Astrocyte of the spinal cord (primary cell): ENCODE results near the gene CCL1.

Experiments
- DNase-seq: peaks from one replicate; pipeline ENCODE4 v3.0.0; 2011; ENCODE audit warnings: low read depth, low spot score
- H3K4me3 ChIP-seq: 2 replicates; pipeline ENCODE4 v1.5.1; 2011; ENCODE audit warnings: low read depth, mild to moderate bottlenecking, low read length, moderate library complexity
- CTCF ChIP-seq: IDR thresholded peaks from 2 replicates; pipeline ENCODE4 v1.5.1; 2012; ENCODE audit warnings: low read depth, mild to moderate bottlenecking, low read length, inconsistent platforms
- in situ Hi-C: cut with HindIII; loops from 2 replicates; pipeline ENCODE4 v1.10.0; 2017; ENCODE audit warnings: low sequenced_read_pairs

Gene CCL1

GRCh38 chr17:34377078-34377823, 14.2 kb upstream of the CCL1 start:
- DNase-seq = no peak
- H3K4me3 ChIP-seq = no peak overlapping the region
- in situ Hi-C loops = no loop called here
- no peak for TF ChIP-seq CTCF

- no peak for TF ChIP-seq CTCF
Observed at GRCh38 chr17:34375426-34375997, 12.5 kb upstream of the CCL1 start.

GRCh38 chr17:34374457-34374856, 11.4 kb upstream of the CCL1 start:
- no peak for TF ChIP-seq CTCF
- no peak overlapping the region for H3K4me3 ChIP-seq
- in situ Hi-C loops = loop anchor here (25.0 kb wide), 1 partner anchor 187 kb away; no protein-coding TSS in a partner anchor
- DNase-seq = no peak

More at GRCh38 chr17:34375426-34375997, 12.5 kb upstream of the CCL1 start:
- DNase-seq = no peak
- in situ Hi-C loops = no loop called here
- H3K4me3 ChIP-seq = no peak overlapping the region

- in situ Hi-C loops = loop anchor here (25.0 kb wide), 1 partner anchor 184 kb away; no protein-coding TSS in a partner anchor
- DNase-seq = no peak
- no peak overlapping the region for H3K4me3 ChIP-seq
- no peak for TF ChIP-seq CTCF
Observed at GRCh38 chr17:34371405-34372100, 8.5 kb upstream of the CCL1 start.

GRCh38 chr17:34370997-34371395, 8.0 kb upstream of the CCL1 start:
- in situ Hi-C loops = loop anchor here (25.0 kb wide), 1 partner anchor 184 kb away; no protein-coding TSS in a partner anchor
- DNase-seq = no peak
- TF ChIP-seq CTCF = no peak
- no peak overlapping the region for H3K4me3 ChIP-seq

GRCh38 chr17:34370376-34370996, 7.5 kb upstream of the CCL1 start:
- TF ChIP-seq CTCF = no peak
- no peak for DNase-seq
- in situ Hi-C loops = loop anchor here (25.0 kb wide), 1 partner anchor 183 kb away; no protein-coding TSS in a partner anchor
- no peak overlapping the region for H3K4me3 ChIP-seq
